OCI-LY1 (cell line): ENCODE results near the gene UNC5B.

Source experiments
- H2AFZ ChIP-seq: fragments of 200-600 bp; sonication (generic), shearing (Covaris generic); 2 replicates; pipeline ENCODE4 v1.6.0; 2014; ENCODE audit warnings: antibody characterized with exemption, mild to moderate bottlenecking, low read length
- H3F3A ChIP-seq: fragments of 200-600 bp; sonication (generic), shearing (Covaris generic); 2 replicates; pipeline ENCODE4 v1.6.0; 2014; ENCODE audit warnings: mild to moderate bottlenecking, antibody characterized with exemption, low read length, moderate library complexity; ENCODE audit not compliant: insufficient read depth
- H3K27ac ChIP-seq: fragments of 200-600 bp; sonication (generic); 2 replicates; pipeline ENCODE4 v1.5.1; 2014; ENCODE audit warnings: low read length, mixed run types, mild to moderate bottlenecking, low read depth; ENCODE audit not compliant: poor library complexity, severe bottlenecking
- H3K27me3 ChIP-seq: fragments of 200-600 bp; sonication (generic); 2 replicates; pipeline ENCODE4 v1.6.0; 2014; ENCODE audit warnings: antibody characterized with exemption, mild to moderate bottlenecking, low read length, moderate library complexity; ENCODE audit not compliant: insufficient read depth
- H3K36me3 ChIP-seq: fragments of 200-600 bp; sonication (generic); 2 replicates; pipeline ENCODE4 v1.6.1; 2014; ENCODE audit warnings: mild to moderate bottlenecking, antibody characterized with exemption, low read length, moderate library complexity, mixed read lengths; ENCODE audit not compliant: insufficient read depth
- H3K4me1 ChIP-seq: fragments of 200-600 bp; sonication (generic); 2 replicates; pipeline ENCODE4 v1.5.1; 2014; ENCODE audit warnings: mild to moderate bottlenecking, low read length, moderate library complexity; ENCODE audit not compliant: insufficient read depth, severe bottlenecking
- H3K4me2 ChIP-seq: fragments of 200-600 bp; sonication (generic), shearing (Covaris generic); 2 replicates; pipeline ENCODE4 v1.6.1; 2014; ENCODE audit warnings: low read length
- H3K4me3 ChIP-seq: fragments of 200-600 bp; sonication (generic); 2 replicates; pipeline ENCODE4 v1.5.1; 2014; ENCODE audit warnings: low read length, low read depth, mild to moderate bottlenecking, mixed read lengths; ENCODE audit not compliant: poor library complexity, severe bottlenecking
- H3K79me2 ChIP-seq: fragments of 200-600 bp; shearing (Covaris generic); 2 replicates; pipeline ENCODE4 v1.6.1; 2016; ENCODE audit warnings: mixed run types, low read length, mixed read lengths; ENCODE audit not compliant: insufficient read depth
- H3K9ac ChIP-seq: fragments of 200-600 bp; sonication (generic), shearing (Covaris generic); 2 replicates; pipeline ENCODE4 v1.6.1; 2014; ENCODE audit warnings: mild to moderate bottlenecking, low read length, mixed read lengths
- H3K9me2 ChIP-seq: fragments of 200-600 bp; sonication (generic), shearing (Covaris generic); 2 replicates; pipeline ENCODE4 v1.6.1; 2014; ENCODE audit warnings: low read depth, mild to moderate bottlenecking, low read length, mixed read lengths
- H3K9me3 ChIP-seq: fragments of 200-600 bp; shearing (Covaris generic); 2 replicates; pipeline ENCODE4 v1.6.1; 2014; ENCODE audit warnings: low read length, mixed read lengths
- H4K20me1 ChIP-seq: fragments of 200-600 bp; sonication (generic), shearing (Covaris generic); 2 replicates; pipeline ENCODE4 v1.6.0; 2016; ENCODE audit warnings: mild to moderate bottlenecking, low read length; ENCODE audit not compliant: insufficient read depth
- EZH2 ChIP-seq: fragments of 200-600 bp; sonication (generic), shearing (Covaris generic); IDR thresholded peaks from 2 replicates; pipeline ENCODE4 v1.8.0; 2017; ENCODE audit warnings: borderline replicate concordance, mixed run types, mild to moderate bottlenecking, antibody characterized with exemption, low read length, moderate library complexity, mixed read lengths
- TF ChIP-seq, protein P1 (sequence below): fragments of 200-600 bp; sonication (generic), shearing (Covaris generic); IDR thresholded peaks from 2 replicates; pipeline ENCODE4 v1.5.1; 2017; ENCODE audit warnings: mild to moderate bottlenecking, antibody characterized with exemption, low read length, moderate library complexity, mixed read lengths

UNC5B gene

GRCh38 chr10:71214641-71215559, 2.5 kb downstream of the UNC5B start:
- Histone ChIP-seq H3K4me1 (no peaks in the 10 kb centered on the region), H3K4me3 (no peak overlapping the region), H4K20me1 (no peaks in the 10 kb centered on the region), H2AFZ (no peak overlapping the region), H3K27me3 (0 out of 2 replicates have a peak, but pooled peaks cover 5% of the 10 kb centered on the region), H3K9ac (no peak overlapping the region), H3K4me2 (no peak overlapping the region), H3K36me3 (no peaks in the 10 kb centered on the region), H3F3A (no peaks in the 10 kb centered on the region), H3K27ac (no peak overlapping the region), H3K9me3 (no peaks in the 10 kb centered on the region), H3K79me2 (no peaks in the 10 kb centered on the region), H3K9me2 (no peaks in the 10 kb centered on the region)
- TF ChIP-seq, protein P1, sequence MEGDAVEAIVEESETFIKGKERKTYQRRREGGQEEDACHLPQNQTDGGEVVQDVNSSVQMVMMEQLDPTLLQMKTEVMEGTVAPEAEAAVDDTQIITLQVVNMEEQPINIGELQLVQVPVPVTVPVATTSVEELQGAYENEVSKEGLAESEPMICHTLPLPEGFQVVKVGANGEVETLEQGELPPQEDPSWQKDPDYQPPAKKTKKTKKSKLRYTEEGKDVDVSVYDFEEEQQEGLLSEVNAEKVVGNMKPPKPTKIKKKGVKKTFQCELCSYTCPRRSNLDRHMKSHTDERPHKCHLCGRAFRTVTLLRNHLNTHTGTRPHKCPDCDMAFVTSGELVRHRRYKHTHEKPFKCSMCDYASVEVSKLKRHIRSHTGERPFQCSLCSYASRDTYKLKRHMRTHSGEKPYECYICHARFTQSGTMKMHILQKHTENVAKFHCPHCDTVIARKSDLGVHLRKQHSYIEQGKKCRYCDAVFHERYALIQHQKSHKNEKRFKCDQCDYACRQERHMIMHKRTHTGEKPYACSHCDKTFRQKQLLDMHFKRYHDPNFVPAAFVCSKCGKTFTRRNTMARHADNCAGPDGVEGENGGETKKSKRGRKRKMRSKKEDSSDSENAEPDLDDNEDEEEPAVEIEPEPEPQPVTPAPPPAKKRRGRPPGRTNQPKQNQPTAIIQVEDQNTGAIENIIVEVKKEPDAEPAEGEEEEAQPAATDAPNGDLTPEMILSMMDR = no peak
- TF ChIP-seq EZH2 = no peak

DNA sequence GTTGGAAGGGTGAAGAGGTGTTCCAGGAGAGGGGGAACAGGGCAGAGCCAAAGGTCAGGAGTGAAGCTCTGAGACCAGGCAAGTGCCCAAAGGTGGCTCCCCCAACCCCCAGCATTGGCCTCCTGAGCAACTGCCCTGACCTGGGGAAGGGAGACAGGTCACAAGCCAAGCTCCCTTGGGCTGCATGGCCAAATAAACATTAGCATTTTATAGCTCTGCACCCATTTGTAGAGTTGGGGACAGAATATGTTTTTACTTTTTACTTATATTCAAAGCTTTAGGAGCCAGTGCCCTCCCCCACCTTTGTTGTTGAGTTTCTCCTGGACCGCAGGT, 4.0 kb downstream of the UNC5B start:
- H3K4me2 ChIP-seq = no peak overlapping the region
- H3K27ac ChIP-seq = no peak overlapping the region
- H3K9me3 ChIP-seq = no peaks in the 10 kb centered on the region
- no peaks in the 10 kb centered on the region for H3K36me3 ChIP-seq
- peaks cover 5% of the 10 kb centered on the region; the same call in 1 of the 2 replicates for H3K27me3 ChIP-seq
- H3F3A ChIP-seq = no peaks in the 10 kb centered on the region
- no peak overlapping the region for H2AFZ ChIP-seq
- TF ChIP-seq, protein P1 = no peak
- no peak for TF ChIP-seq EZH2
- no peaks in the 10 kb centered on the region for H3K79me2 ChIP-seq
- H3K9ac ChIP-seq = no peak overlapping the region
- H3K4me1 ChIP-seq = no peaks in the 10 kb centered on the region
- no peaks in the 10 kb centered on the region for H3K9me2 ChIP-seq
- H3K4me3 ChIP-seq = no peak overlapping the region
- no peaks in the 10 kb centered on the region for H4K20me1 ChIP-seq

GRCh38 chr10:71216751-71217265, 4.4 kb downstream of the UNC5B start:
- no peak for TF ChIP-seq EZH2
- TF ChIP-seq, protein P1 = no peak
- Histone ChIP-seq H3K79me2 (no peaks in the 10 kb centered on the region), H4K20me1 (no peaks in the 10 kb centered on the region), H2AFZ (no peak overlapping the region), H3K4me1 (no peaks in the 10 kb centered on the region), H3K36me3 (no peaks in the 10 kb centered on the region), H3K27ac (no peak overlapping the region), H3F3A (no peaks in the 10 kb centered on the region), H3K9me2 (no peaks in the 10 kb centered on the region), H3K9me3 (no peaks in the 10 kb centered on the region), H3K4me2 (no peak overlapping the region), H3K27me3 (peaks cover 5% of the 10 kb centered on the region; the same call in 1 of the 2 replicates), H3K4me3 (no peak overlapping the region), H3K9ac (no peak overlapping the region)
